ENCODE measurements around the gene HOXD9.

HOXD9 gene

GRCh38 chr2:176085861-176086771, 36.4 kb upstream of the HOXD9 start:
- peak in 2 of 3 donors; percentile 29 to 44 for DNase-seq

- no peak for DNase-seq
These were observed 35.0 kb upstream of the HOXD9 start for GRCh38 chr2:176087330-176088047.

- peak; percentile 68 to 80 (median 70) for DNase-seq
These were observed 34.2 kb upstream of the HOXD9 start for GRCh38 chr2:176088048-176088936.

GRCh38 chr2:176088937-176089842, 33.3 kb upstream of the HOXD9 start:
- DNase-seq = no peak

- no peak for DNase-seq
These were observed 32.6 kb upstream of the HOXD9 start for GRCh38 chr2:176089843-176090395.

GRCh38 chr2:176090862-176091261, 31.7 kb upstream of the HOXD9 start:
- no peak for DNase-seq

GRCh38 chr2:176091329-176092258, 30.9 kb upstream of the HOXD9 start:
- no peak for DNase-seq

- DNase-seq = no peak
These were observed 30.0 kb upstream of the HOXD9 start, which contains the start of gene HOXD13 for GRCh38 chr2:176092270-176093144. TSS of gene HOXD13 (plus strand) at chr2:176092721. CDS start at chr2:176092891, 170 bp downstream.

- DNase-seq = peak in 2 of 3 donors; percentile 31 to 49
These were observed 29.2 kb upstream of the HOXD9 start for GRCh38 chr2:176093145-176093897.

GRCh38 chr2:176093898-176094249, 28.6 kb upstream of the HOXD9 start:
- no peak for DNase-seq

GRCh38 chr2:176094349-176094748, 28.2 kb upstream of the HOXD9 start:
- no peak for DNase-seq

- no peak for DNase-seq
These were observed 27.1 kb upstream of the HOXD9 start for GRCh38 chr2:176095421-176095820.

- DNase-seq = peak in 1 of 3 donors; percentile 43
These were observed 26.1 kb upstream of the HOXD9 start for GRCh38 chr2:176096243-176096985.

- peak; percentile 64 to 85 (median 80) for DNase-seq
These were observed 25.3 kb upstream of the HOXD9 start for GRCh38 chr2:176096986-176097819.

GRCh38 chr2:176097820-176098365, 24.6 kb upstream of the HOXD9 start:
- DNase-seq = no peak
